Stimulated activated CD4-positive, alpha-beta T cell treated with anti-CD3 and anti-CD28 coated beads, Interleukin-12 subunit alpha, Interleukin-12 subunit beta, amount 100 ng/mL, for 4 hours (primary cell): ENCODE data around the gene CHRM5.
"Not testable (repeated sequence)": the region's sequence is repeated elsewhere in the genome, so short reads cannot be mapped to it uniquely, and the experiment has no call there.

Experiments used
- DNase-seq: peaks from one replicate; pipeline ENCODE4 v3.0.0-alpha.2; 2020

Gene CHRM5

GRCh38 chr15:34043813-34044212, 75.5 kb downstream of the CHRM5 start:
- DNase-seq = no peak

GRCh38 chr15:34046471-34047145, 78.3 kb downstream of the CHRM5 start:
- no peak for DNase-seq

GRCh38 chr15:34047893-34048775, 79.8 kb downstream of the CHRM5 start:
- no peak for DNase-seq

GRCh38 chr15:34049112-34049511, 80.8 kb downstream of the CHRM5 start:
- no peak for DNase-seq

GRCh38 chr15:34050385-34050784, 82.1 kb downstream of the CHRM5 start:
- not testable (repeated sequence) for DNase-seq

- no peak for DNase-seq
Observed at GRCh38 chr15:34054081-34054707, 85.9 kb downstream of the CHRM5 start.

GRCh38 chr15:34055868-34056595, 87.7 kb downstream of the CHRM5 start:
- DNase-seq = no peak

GRCh38 chr15:34056911-34057310, 88.6 kb downstream of the CHRM5 start:
- DNase-seq = no peak

- DNase-seq = no peak
Observed at GRCh38 chr15:34059476-34059875, 91.2 kb downstream of the CHRM5 start.

GRCh38 chr15:34059946-34060345, 91.6 kb downstream of the CHRM5 start:
- DNase-seq = no peak

GRCh38 chr15:34064438-34064837, 96.1 kb downstream of the CHRM5 start:
- DNase-seq = no peak

GRCh38 chr15:34065261-34065660, 97.0 kb downstream of the CHRM5 start:
- DNase-seq = no peak

- DNase-seq = no peak
Observed at GRCh38 chr15:34065941-34066340, 97.6 kb downstream of the CHRM5 start.

- DNase-seq = no peak
Observed at GRCh38 chr15:34070003-34070402, 101.7 kb downstream of the CHRM5 start.

GRCh38 chr15:34076785-34077184, 108.5 kb downstream of the CHRM5 start:
- no peak for DNase-seq

GRCh38 chr15:34078900-34079299, 110.6 kb downstream of the CHRM5 start:
- DNase-seq = no peak

- no peak for DNase-seq
Observed at GRCh38 chr15:34079904-34080303, 111.6 kb downstream of the CHRM5 start.

- DNase-seq = no peak
Observed at GRCh38 chr15:34084086-34084485, 115.8 kb downstream of the CHRM5 start.

GRCh38 chr15:34085746-34086145, 117.4 kb downstream of the CHRM5 start:
- no peak for DNase-seq

GRCh38 chr15:34099914-34100313, 131.6 kb downstream of the CHRM5 start:
- no peak for DNase-seq

- DNase-seq = peak; percentile 98
Observed at GRCh38 chr15:34101366-34102174, 133.3 kb downstream of the CHRM5 start, which contains the start of the genes EMC7 and PGBD4. TSS of gene EMC7 (minus strand) at chr15:34101862. CDS start at chr15:34101839, 23 bp downstream. TSS of gene PGBD4 (plus strand) at chr15:34102083. CDS start at chr15:34102532, 449 bp downstream.
